WERI-Rb-1 (cell line): ENCODE results near the gene TES.

Experiments used
- DNase-seq: peaks from one replicate; pipeline ENCODE4 v3.0.0-alpha.2; 2020
- H3K27ac ChIP-seq: fragments of 250-450 bp; sonication (Bioruptor Pico); 2 replicates; pipeline ENCODE4 v1.5.1; 2020; ENCODE audit warnings: mild to moderate bottlenecking, moderate library complexity
- H3K27me3 ChIP-seq: fragments of 250-450 bp; sonication (Bioruptor Pico); 2 replicates; pipeline ENCODE4 v1.5.1; 2021; ENCODE audit warnings: mild to moderate bottlenecking, low read depth, moderate library complexity; ENCODE audit not compliant: insufficient read depth, severe bottlenecking
- H3K36me3 ChIP-seq: fragments of 250-450 bp; sonication (Bioruptor Pico); 2 replicates; pipeline ENCODE4 v1.5.1; 2020; ENCODE audit warnings: mild to moderate bottlenecking, moderate library complexity
- H3K4me3 ChIP-seq: 2 replicates; pipeline ENCODE4 v1.5.1; 2011; ENCODE audit warnings: low read depth, mild to moderate bottlenecking, control low read depth, low read length
- H3K9me3 ChIP-seq: fragments of 250-450 bp; sonication (Bioruptor Pico); 2 replicates; pipeline ENCODE4 v1.5.1; 2021; ENCODE audit warnings: mild to moderate bottlenecking, moderate library complexity; ENCODE audit not compliant: severe bottlenecking
- TF ChIP-seq, protein P1 (sequence below): IDR thresholded peaks from 2 replicates; pipeline ENCODE4 v1.5.1; 2011; ENCODE audit warnings: low read depth, mild to moderate bottlenecking, control low read depth, inconsistent platforms, low read length

Gene TES

GRCh38 chr7:116182023-116182422, 28.3 kb upstream of the TES start:
- TF ChIP-seq, protein P1, sequence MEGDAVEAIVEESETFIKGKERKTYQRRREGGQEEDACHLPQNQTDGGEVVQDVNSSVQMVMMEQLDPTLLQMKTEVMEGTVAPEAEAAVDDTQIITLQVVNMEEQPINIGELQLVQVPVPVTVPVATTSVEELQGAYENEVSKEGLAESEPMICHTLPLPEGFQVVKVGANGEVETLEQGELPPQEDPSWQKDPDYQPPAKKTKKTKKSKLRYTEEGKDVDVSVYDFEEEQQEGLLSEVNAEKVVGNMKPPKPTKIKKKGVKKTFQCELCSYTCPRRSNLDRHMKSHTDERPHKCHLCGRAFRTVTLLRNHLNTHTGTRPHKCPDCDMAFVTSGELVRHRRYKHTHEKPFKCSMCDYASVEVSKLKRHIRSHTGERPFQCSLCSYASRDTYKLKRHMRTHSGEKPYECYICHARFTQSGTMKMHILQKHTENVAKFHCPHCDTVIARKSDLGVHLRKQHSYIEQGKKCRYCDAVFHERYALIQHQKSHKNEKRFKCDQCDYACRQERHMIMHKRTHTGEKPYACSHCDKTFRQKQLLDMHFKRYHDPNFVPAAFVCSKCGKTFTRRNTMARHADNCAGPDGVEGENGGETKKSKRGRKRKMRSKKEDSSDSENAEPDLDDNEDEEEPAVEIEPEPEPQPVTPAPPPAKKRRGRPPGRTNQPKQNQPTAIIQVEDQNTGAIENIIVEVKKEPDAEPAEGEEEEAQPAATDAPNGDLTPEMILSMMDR, result no peak
- H3K9me3 ChIP-seq, result peaks cover 4% of the 10 kb centered on the region
- DNase-seq, result no peak

GRCh38 chr7:116185450-116185849, 24.9 kb upstream of the TES start:
- DNase-seq, result no peak
- H3K36me3 ChIP-seq, result no peaks in the 10 kb centered on the region
- H3K9me3 ChIP-seq, result peaks cover 10% of the 10 kb centered on the region
- TF ChIP-seq, protein P1, result no peak
- no peak overlapping the region for H3K27ac ChIP-seq
- H3K27me3 ChIP-seq, result no peaks in the 10 kb centered on the region
- no peak overlapping the region for H3K4me3 ChIP-seq

More at GRCh38 chr7:116182023-116182422, 28.3 kb upstream of the TES start:
- Histone ChIP-seq H3K27me3 (no peaks in the 10 kb centered on the region), H3K27ac (no peak overlapping the region), H3K4me3 (no peak overlapping the region), H3K36me3 (no peaks in the 10 kb centered on the region)

- Histone ChIP-seq H3K4me3 (no peak overlapping the region), H3K36me3 (no peaks in the 10 kb centered on the region), H3K9me3 (peaks cover 10% of the 10 kb centered on the region), H3K27ac (no peak overlapping the region), H3K27me3 (no peaks in the 10 kb centered on the region)
- TF ChIP-seq, protein P1, result no peak
- DNase-seq, result no peak
These were observed 24.4 kb upstream of the TES start for GRCh38 chr7:116185956-116186355.

- H3K4me3 ChIP-seq, result no peak overlapping the region
- peaks cover 10% of the 10 kb centered on the region for H3K9me3 ChIP-seq
- no peak overlapping the region for H3K27ac ChIP-seq
- TF ChIP-seq, protein P1, result no peak
- H3K27me3 ChIP-seq, result no peaks in the 10 kb centered on the region
- no peak for DNase-seq
- H3K36me3 ChIP-seq, result no peaks in the 10 kb centered on the region
These were observed 22.9 kb upstream of the TES start for GRCh38 chr7:116187400-116187799.

DNA sequence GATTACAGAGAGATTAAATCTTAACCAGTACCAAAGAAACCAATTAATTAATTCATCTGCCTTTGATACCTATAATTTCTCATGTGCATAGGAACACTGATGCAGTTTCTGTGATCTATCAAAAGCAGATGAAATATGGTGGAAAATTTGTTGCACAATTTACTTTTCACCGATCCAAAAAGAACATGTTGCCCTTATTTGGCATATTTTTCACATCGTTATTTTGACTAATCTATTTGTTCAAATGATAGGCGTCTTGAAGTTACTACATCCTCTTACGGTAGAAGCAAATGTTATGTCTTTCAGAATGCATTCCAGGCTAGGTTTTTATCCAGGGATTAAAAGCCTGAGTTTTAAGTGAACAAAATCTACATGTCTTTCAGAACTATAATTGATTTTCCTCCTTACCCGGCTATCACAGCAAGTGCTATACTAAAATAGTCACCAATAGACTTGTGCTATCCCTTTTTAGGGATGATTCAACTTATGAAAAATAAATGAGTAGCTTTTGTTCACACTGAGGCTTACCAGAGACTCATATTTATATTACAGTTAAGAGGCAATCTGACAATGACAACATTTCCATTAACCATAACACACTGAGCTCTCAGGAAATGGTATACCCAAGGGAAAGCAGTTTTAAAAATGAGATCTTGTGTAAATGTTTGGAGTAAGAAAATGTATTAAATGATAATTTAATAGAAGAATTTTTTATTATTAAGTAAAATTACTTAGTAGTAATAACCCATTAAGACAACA, 16.8 kb upstream of the TES start:
- Histone ChIP-seq H3K36me3 (no peaks in the 10 kb centered on the region), H3K27ac (no peak overlapping the region), H3K9me3 (no peaks in the 10 kb centered on the region), H3K4me3 (no peak overlapping the region), H3K27me3 (no peaks in the 10 kb centered on the region)
- DNase-seq, result no peak
- TF ChIP-seq, protein P1, result no peak

- no peak overlapping the region for H3K27ac ChIP-seq
- no peak overlapping the region for H3K4me3 ChIP-seq
These were observed 16.2 kb upstream of the TES start for GRCh38 chr7:116194115-116194514.

More at GRCh38 chr7:116194115-116194514, 16.2 kb upstream of the TES start:
- Histone ChIP-seq H3K9me3 (no peaks in the 10 kb centered on the region), H3K27me3 (no peaks in the 10 kb centered on the region), H3K36me3 (no peaks in the 10 kb centered on the region)
- TF ChIP-seq, protein P1, result no peak
- no peak for DNase-seq
